DOHH2 (cell line): ENCODE measurements around the gene DYNC2H1.

Experiments used
- H3F3A ChIP-seq: fragments of 200-600 bp; sonication (generic), shearing (Covaris generic); 2 replicates; pipeline ENCODE4 v1.6.0; 2016; ENCODE audit warnings: antibody characterized with exemption, mild to moderate bottlenecking; ENCODE audit not compliant: control insufficient read depth, insufficient read depth
- H3K27ac ChIP-seq: fragments of 200-600 bp; sonication (generic); 2 replicates; pipeline ENCODE4 v1.5.1; 2014; ENCODE audit warnings: low read depth, mild to moderate bottlenecking, low read length, moderate library complexity
- H3K27me3 ChIP-seq: fragments of 200-600 bp; sonication (generic); 2 replicates; pipeline ENCODE4 v1.6.1; 2014; ENCODE audit warnings: mild to moderate bottlenecking, low read length, mixed read lengths; ENCODE audit not compliant: control insufficient read depth
- H3K36me3 ChIP-seq: fragments of 200-600 bp; sonication (generic); 2 replicates; pipeline ENCODE4 v1.6.1; 2014; ENCODE audit warnings: mild to moderate bottlenecking, low read length, moderate library complexity, mixed read lengths; ENCODE audit not compliant: control insufficient read depth
- H3K4me1 ChIP-seq: fragments of 200-600 bp; sonication (generic); 2 replicates; pipeline ENCODE4 v1.6.1; 2014; ENCODE audit warnings: mild to moderate bottlenecking, low read length, mixed read lengths; ENCODE audit not compliant: control insufficient read depth
- H3K4me2 ChIP-seq: fragments of 200-600 bp; sonication (generic); 2 replicates; pipeline ENCODE4 v1.6.0; 2014; ENCODE audit warnings: mild to moderate bottlenecking, low read length, moderate library complexity
- H3K4me3 ChIP-seq: fragments of 200-600 bp; sonication (generic); 2 replicates; pipeline ENCODE4 v1.5.1; 2014; ENCODE audit warnings: mild to moderate bottlenecking, low read length, mixed read lengths
- H3K79me2 ChIP-seq: fragments of 200-600 bp; sonication (generic); 2 replicates; pipeline ENCODE4 v1.6.1; 2014; ENCODE audit warnings: mild to moderate bottlenecking, low read length, mixed read lengths; ENCODE audit not compliant: control insufficient read depth
- H3K9me2 ChIP-seq: fragments of 200-600 bp; sonication (generic); replicated peaks from 2 replicates; pipeline ENCODE4 v1.6.1; 2014; ENCODE audit warnings: mild to moderate bottlenecking, low read length, mixed read lengths; ENCODE audit not compliant: control insufficient read depth
- H3K9me3 ChIP-seq: fragments of 200-600 bp; sonication (generic); 2 replicates; pipeline ENCODE4 v1.6.1; 2014; ENCODE audit warnings: antibody characterized with exemption, low read length, mixed read lengths; ENCODE audit not compliant: control insufficient read depth, insufficient read depth
- H4K20me1 ChIP-seq: fragments of 200-600 bp; sonication (generic); 2 replicates; pipeline ENCODE4 v1.6.0; 2014; ENCODE audit warnings: low read depth, mild to moderate bottlenecking, antibody characterized with exemption, low read length, moderate library complexity; ENCODE audit not compliant: control insufficient read depth, insufficient read depth
- EZH2phosphoT487 ChIP-seq: fragments of 200-600 bp; sonication (generic); IDR thresholded peaks from 2 replicates; pipeline ENCODE4 v1.6.1; 2017; ENCODE audit warnings: borderline replicate concordance, mild to moderate bottlenecking, antibody characterized with exemption, low read length, moderate library complexity, mixed read lengths
- TF ChIP-seq, protein P1 (sequence below): fragments of 200-600 bp; sonication (generic); IDR thresholded peaks from one replicate; pipeline ENCODE4 v1.5.1; 2014; ENCODE audit warnings: antibody characterized with exemption, mild to moderate bottlenecking, low read depth, low read length; ENCODE audit not compliant: poor library complexity, severe bottlenecking

The DYNC2H1 gene

GRCh38 chr11:103279821-103280220 lies 170.6 kb downstream of the DYNC2H1 start:
- no peaks in the 10 kb centered on the region for H4K20me1 ChIP-seq
- no peaks in the 10 kb centered on the region for H3K4me1 ChIP-seq
- H3K9me3 ChIP-seq: no peaks in the 10 kb centered on the region
- no peak overlapping the region for H3K4me2 ChIP-seq
- no peak overlapping the region for H3K27ac ChIP-seq
- H3K79me2 ChIP-seq: no peaks in the 10 kb centered on the region
- no peak overlapping the region for H3K4me3 ChIP-seq
- H3K9me2 ChIP-seq: no peaks in the 10 kb centered on the region
- TF ChIP-seq, protein P1, sequence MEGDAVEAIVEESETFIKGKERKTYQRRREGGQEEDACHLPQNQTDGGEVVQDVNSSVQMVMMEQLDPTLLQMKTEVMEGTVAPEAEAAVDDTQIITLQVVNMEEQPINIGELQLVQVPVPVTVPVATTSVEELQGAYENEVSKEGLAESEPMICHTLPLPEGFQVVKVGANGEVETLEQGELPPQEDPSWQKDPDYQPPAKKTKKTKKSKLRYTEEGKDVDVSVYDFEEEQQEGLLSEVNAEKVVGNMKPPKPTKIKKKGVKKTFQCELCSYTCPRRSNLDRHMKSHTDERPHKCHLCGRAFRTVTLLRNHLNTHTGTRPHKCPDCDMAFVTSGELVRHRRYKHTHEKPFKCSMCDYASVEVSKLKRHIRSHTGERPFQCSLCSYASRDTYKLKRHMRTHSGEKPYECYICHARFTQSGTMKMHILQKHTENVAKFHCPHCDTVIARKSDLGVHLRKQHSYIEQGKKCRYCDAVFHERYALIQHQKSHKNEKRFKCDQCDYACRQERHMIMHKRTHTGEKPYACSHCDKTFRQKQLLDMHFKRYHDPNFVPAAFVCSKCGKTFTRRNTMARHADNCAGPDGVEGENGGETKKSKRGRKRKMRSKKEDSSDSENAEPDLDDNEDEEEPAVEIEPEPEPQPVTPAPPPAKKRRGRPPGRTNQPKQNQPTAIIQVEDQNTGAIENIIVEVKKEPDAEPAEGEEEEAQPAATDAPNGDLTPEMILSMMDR: no peak
- TF ChIP-seq EZH2phosphoT487: no peak
- H3K27me3 ChIP-seq: no peaks in the 10 kb centered on the region
- no peaks in the 10 kb centered on the region for H3K36me3 ChIP-seq
- no peaks in the 10 kb centered on the region for H3F3A ChIP-seq

DNA sequence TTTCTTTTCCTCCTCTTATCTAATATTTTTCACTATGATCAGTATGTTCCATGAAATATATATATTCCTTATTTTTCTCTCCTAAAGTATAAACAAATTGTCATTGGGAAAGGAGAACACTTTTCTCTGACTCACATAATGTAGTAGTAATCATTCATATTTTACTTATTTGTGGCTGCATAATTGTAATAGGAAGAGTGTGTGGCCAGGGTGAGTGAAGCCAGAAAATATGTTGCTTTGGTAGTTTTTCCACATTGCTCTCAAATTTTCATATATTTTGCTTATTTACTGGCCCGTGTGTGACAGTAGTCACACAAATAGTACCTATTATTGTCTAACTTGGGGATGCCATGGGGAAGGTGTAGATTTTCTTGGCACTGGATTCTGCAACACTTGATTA lies 172.1 kb downstream of the DYNC2H1 start:
- Histone ChIP-seq H3K9me3 (no peaks in the 10 kb centered on the region), H3K27me3 (no peaks in the 10 kb centered on the region), H3K36me3 (no peaks in the 10 kb centered on the region), H3K4me3 (no peak overlapping the region), H3K27ac (no peak overlapping the region), H3K9me2 (no peaks in the 10 kb centered on the region), H3K4me2 (no peak overlapping the region), H3K79me2 (no peaks in the 10 kb centered on the region), H4K20me1 (no peaks in the 10 kb centered on the region), H3K4me1 (no peaks in the 10 kb centered on the region), H3F3A (no peaks in the 10 kb centered on the region)
- no peak for TF ChIP-seq EZH2phosphoT487
- TF ChIP-seq, protein P1: no peak

GRCh38 chr11:103284260-103284659 lies 175.0 kb downstream of the DYNC2H1 start:
- no peak overlapping the region for H3K27ac ChIP-seq

More at GRCh38 chr11:103284260-103284659, 175.0 kb downstream of the DYNC2H1 start:
- Histone ChIP-seq H3K79me2 (no peaks in the 10 kb centered on the region), H3F3A (no peaks in the 10 kb centered on the region), H3K9me3 (no peaks in the 10 kb centered on the region), H3K36me3 (no peaks in the 10 kb centered on the region), H4K20me1 (no peaks in the 10 kb centered on the region), H3K4me2 (no peak overlapping the region), H3K4me3 (no peak overlapping the region), H3K27me3 (no peaks in the 10 kb centered on the region), H3K9me2 (no peaks in the 10 kb centered on the region), H3K4me1 (no peaks in the 10 kb centered on the region)
- no peak for TF ChIP-seq EZH2phosphoT487
- TF ChIP-seq, protein P1: no peak
